Measurements from ENCODE around the gene GPI. TPM values are rescaled to one million over a fixed set of nuclear protein-coding genes. Genes with fewer than 3 reads are reported as not detected.

GPI gene
- total RNA-seq, 1 donor from 2014 or later: 337 TPM

- intact Hi-C loops (cut with DNase I): loop anchor here (5.0 kb wide), 1 partner anchor 42 kb away; no protein-coding TSS in a partner anchor
- no peak for TF ChIP-seq CTCF (IDR thresholded peaks at IDR 0.05)
- H3K9me3 ChIP-seq: no peaks in the 10 kb centered on the region
- no peak overlapping the region for H3K4me3 ChIP-seq
- peak; percentile 30 to 73 for DNase-seq (ENCODE audit: low spot score in 2 of 2)
- H3K36me3 ChIP-seq: peaks cover 9 to 34% of the 10 kb centered on the region in 2 donors
- no peaks in the 10 kb centered on the region for H3K27me3 ChIP-seq
- peaks cover 8 to 32% of the 10 kb centered on the region in 2 donors for H3K4me1 ChIP-seq
- peak overlapping the region; percentile 75 to 87 for H3K27ac ChIP-seq
Measured at GRCh38 chr19:34319785-34320184, 45.2 kb upstream of the GPI start.

DNA sequence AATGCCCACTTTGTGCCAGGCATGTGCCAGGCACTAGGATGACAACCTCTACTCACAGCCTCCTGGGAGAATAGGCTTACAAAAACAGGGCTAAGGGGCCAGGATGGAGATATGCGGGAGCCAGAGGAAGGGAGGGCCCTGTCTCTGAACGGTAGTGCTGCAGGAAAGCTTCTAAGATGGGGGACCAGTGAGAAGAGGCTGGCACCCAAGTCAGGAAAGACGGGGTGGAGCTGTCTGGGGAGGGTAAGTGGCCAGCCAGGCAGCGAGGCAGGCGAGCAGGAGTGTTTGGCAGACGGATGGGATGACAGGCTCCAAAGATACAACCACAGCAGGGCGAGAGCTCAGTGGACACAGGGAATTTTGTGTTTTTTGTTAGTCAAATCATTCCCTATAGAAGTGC, 44.7 kb upstream of the GPI start:
- intact Hi-C loops (cut with DNase I): no loop called here
- Histone ChIP-seq H3K4me1 (peaks cover 8 to 32% of the 10 kb centered on the region in 2 donors), H3K4me3 (no peak overlapping the region), H3K36me3 (peaks cover 9 to 39% of the 10 kb centered on the region in 2 donors), H3K27me3 (no peaks in the 10 kb centered on the region), H3K27ac (peak overlapping the region; percentile 75 to 87), H3K9me3 (no peaks in the 10 kb centered on the region)
- no peak for DNase-seq (ENCODE audit: low spot score in 2 of 2)
- no peak for TF ChIP-seq CTCF (IDR thresholded peaks at IDR 0.05)

DNA sequence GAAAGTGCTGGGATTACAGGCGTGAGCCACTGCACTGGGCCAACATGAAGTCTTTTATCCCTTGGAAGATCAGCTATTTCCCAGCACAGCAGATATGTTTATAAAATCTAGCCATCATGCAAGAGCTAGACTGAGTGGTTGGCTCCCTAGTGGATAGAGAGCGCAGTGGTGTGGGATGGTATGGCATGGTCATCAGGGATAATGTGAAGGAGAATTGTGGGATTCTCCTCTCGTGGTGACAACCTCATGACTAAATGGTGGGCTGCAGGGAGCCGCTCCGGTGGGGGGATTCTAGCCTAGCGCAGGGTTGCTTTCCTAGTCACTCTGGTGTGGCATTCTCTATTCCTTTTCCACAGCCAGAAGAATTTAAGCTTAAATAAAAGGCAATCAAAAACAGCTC, 43.3 kb upstream of the GPI start:
- intact Hi-C loops (cut with DNase I): no loop called here
- H3K27me3 ChIP-seq: no peaks in the 10 kb centered on the region
- no peak for TF ChIP-seq CTCF (IDR thresholded peaks at IDR 0.05)
- no peak for DNase-seq (ENCODE audit: low spot score in 2 of 2)
- H3K4me3 ChIP-seq: no peak overlapping the region
- no peak overlapping the region for H3K27ac ChIP-seq
- peaks cover 9 to 48% of the 10 kb centered on the region in 2 donors for H3K36me3 ChIP-seq
- peaks cover 8 to 30% of the 10 kb centered on the region in 2 donors for H3K4me1 ChIP-seq
- H3K9me3 ChIP-seq: no peaks in the 10 kb centered on the region

DNA sequence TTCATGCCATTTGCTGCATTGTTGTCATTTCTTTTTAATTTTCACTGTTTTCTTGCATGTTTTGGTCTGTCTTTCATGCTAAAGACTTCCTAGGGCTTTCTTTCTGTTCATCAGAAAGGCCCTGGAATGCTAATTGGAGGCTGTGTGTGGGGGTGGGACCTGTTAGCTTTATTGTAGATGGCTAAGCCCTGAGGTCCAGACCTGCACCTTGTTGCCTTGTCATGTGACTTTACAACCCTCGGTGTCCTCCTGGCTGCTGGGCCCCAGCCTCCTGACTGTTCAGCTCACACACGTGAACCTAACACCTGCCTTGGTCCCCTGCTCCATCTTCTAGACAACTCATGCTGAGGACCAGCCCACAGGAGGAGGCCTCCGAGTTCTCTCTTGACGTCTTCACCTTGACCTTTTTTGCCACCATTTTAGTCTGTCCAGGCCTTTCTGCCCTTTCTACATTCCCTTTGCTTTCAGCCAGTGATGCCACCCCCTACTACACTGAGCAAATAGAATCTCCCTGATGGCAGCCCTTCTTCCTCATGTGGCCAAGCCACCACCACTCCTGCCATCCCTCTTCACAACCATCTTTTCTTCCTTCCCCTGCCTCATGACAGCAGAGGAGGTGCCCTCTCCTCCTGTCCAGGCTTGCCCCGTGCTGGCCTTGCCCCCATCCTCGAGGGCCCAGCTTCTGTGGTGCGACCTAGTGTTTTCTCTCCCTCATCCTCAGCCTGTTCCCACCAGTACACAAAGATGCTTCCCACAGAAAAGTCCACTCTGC, 41.4 kb upstream of the GPI start:
- Histone ChIP-seq H3K36me3 (peaks cover 19 to 62% of the 10 kb centered on the region in 2 donors), H3K27me3 (no peaks in the 10 kb centered on the region), H3K4me1 (peaks cover 4 to 18% of the 10 kb centered on the region in 2 donors), H3K9me3 (no peaks in the 10 kb centered on the region), H3K4me3 (no peak overlapping the region), H3K27ac (no peak overlapping the region)
- DNase-seq (ENCODE audit: low spot score in 2 of 2): no peak
- TF ChIP-seq CTCF (IDR thresholded peaks at IDR 0.05): no peak
- intact Hi-C loops (cut with DNase I): no loop called here

DNA sequence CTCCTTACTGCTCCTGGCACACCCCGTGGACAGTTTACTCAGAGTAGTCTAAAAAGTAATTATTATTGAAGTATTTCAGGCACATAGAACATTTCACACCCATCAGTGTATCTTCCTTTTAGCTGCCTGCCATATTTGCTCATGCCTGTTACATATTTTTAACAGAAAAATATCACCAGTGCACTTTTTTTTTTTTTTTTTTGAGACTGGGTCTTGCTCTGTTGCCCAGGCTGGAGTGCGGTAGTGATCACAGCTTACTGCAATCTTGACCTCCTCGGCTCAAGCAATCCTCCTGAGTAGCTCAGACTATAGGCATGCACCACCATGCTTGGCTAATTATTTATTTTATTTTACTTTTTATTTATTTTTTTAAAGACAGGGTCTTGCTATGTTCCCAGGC, 40.7 kb upstream of the GPI start:
- intact Hi-C loops (cut with DNase I): no loop called here
- H3K27me3 ChIP-seq: no peaks in the 10 kb centered on the region
- H3K27ac ChIP-seq: no peak overlapping the region
- H3K9me3 ChIP-seq: no peaks in the 10 kb centered on the region
- H3K4me1 ChIP-seq: peaks cover 4 to 15% of the 10 kb centered on the region in 2 donors
- TF ChIP-seq CTCF (IDR thresholded peaks at IDR 0.05): no peak
- peaks cover 24 to 69% of the 10 kb centered on the region in 2 donors for H3K36me3 ChIP-seq
- no peak for DNase-seq (ENCODE audit: low spot score in 2 of 2)
- H3K4me3 ChIP-seq: no peak overlapping the region

Measured in ascending aorta (tissue), 2 donors.